GDM1 (cell line): ENCODE results near the gene TMSB10.
"Not testable (repeated sequence)": the region's sequence is repeated elsewhere in the genome, so short reads cannot be mapped to it uniquely, and the experiment has no call there.

Source experiments
- DNase-seq: peaks from one replicate; lab custom pipeline; 2025; lab: John Stamatoyannopoulos, UW

Gene TMSB10

GRCh38 chr2:84904717-84905174 is 710 bp upstream of the TMSB10 start:
- DNase-seq = no peak

- no peak for DNase-seq
Measured at GRCh38 chr2:84906108-84906899, 848 bp downstream of the TMSB10 start.

- DNase-seq = peak; percentile 72
Measured at GRCh38 chr2:84906900-84907714, 1.7 kb downstream of the TMSB10 start.

- DNase-seq = no peak
Measured at GRCh38 chr2:84908948-84909713, 3.7 kb downstream of the TMSB10 start.

GRCh38 chr2:84911135-84911678 is 5.8 kb downstream of the TMSB10 start:
- DNase-seq = no peak

GRCh38 chr2:84912984-84913383 is 7.5 kb downstream of the TMSB10 start:
- no peak for DNase-seq

- no peak for DNase-seq
Measured at GRCh38 chr2:84914334-84914733, 8.9 kb downstream of the TMSB10 start.

- not testable (repeated sequence) for DNase-seq
Measured at GRCh38 chr2:84915675-84916074, 10.2 kb downstream of the TMSB10 start.

GRCh38 chr2:84917821-84918220 is 12.4 kb downstream of the TMSB10 start:
- DNase-seq = not testable (repeated sequence)

GRCh38 chr2:84918430-84918829 is 13.0 kb downstream of the TMSB10 start:
- no peak for DNase-seq

- no peak for DNase-seq
Measured at GRCh38 chr2:84919885-84920580, 14.6 kb downstream of the TMSB10 start.

- no peak for DNase-seq
Measured at GRCh38 chr2:84923009-84923408, 17.6 kb downstream of the TMSB10 start.

- peak; percentile 73 for DNase-seq
Measured at GRCh38 chr2:84924173-84925106, 19.0 kb downstream of the TMSB10 start.

- DNase-seq = no peak
Measured at GRCh38 chr2:84925336-84925723, 19.9 kb downstream of the TMSB10 start.

- peak; percentile 88 for DNase-seq
Measured at GRCh38 chr2:84925724-84926376, 20.4 kb downstream of the TMSB10 start.

GRCh38 chr2:84927275-84927627 is 21.8 kb downstream of the TMSB10 start:
- no peak for DNase-seq

- no peak for DNase-seq
Measured at GRCh38 chr2:84931384-84931821, 25.9 kb downstream of the TMSB10 start.

- DNase-seq = no peak
Measured at GRCh38 chr2:84938194-84938879, 32.9 kb downstream of the TMSB10 start.

- DNase-seq = no peak
Measured at GRCh38 chr2:84939426-84940087, 34.1 kb downstream of the TMSB10 start.
